GM13977 (cell line): ENCODE results near the gene PARD3B.

ENCODE experiments used
- DNase-seq: peaks from one replicate; pipeline ENCODE4 v3.0.0; 2012; ENCODE audit warnings: low spot score
- in situ Hi-C: fragments of 300-500 bp; cut with MboI; formaldehyde crosslinking; loops from one replicate; pipeline ENCODE4 v1.12.0; 2022; ENCODE audit warnings: low sequenced_read_pairs, low pct_unique_long_range_greater_than_20kb, mixed read lengths, inconsistent platforms; ENCODE audit not compliant: unreplicated experiment
- TF ChIP-seq, protein P1 (sequence below): IDR thresholded peaks from 2 replicates; pipeline ENCODE4 v1.5.1; 2012; ENCODE audit warnings: mild to moderate bottlenecking, control low read depth; ENCODE audit not compliant: insufficient read depth; ENCODE audit errors: extremely low read depth, missing control alignments

Gene PARD3B

DNA sequence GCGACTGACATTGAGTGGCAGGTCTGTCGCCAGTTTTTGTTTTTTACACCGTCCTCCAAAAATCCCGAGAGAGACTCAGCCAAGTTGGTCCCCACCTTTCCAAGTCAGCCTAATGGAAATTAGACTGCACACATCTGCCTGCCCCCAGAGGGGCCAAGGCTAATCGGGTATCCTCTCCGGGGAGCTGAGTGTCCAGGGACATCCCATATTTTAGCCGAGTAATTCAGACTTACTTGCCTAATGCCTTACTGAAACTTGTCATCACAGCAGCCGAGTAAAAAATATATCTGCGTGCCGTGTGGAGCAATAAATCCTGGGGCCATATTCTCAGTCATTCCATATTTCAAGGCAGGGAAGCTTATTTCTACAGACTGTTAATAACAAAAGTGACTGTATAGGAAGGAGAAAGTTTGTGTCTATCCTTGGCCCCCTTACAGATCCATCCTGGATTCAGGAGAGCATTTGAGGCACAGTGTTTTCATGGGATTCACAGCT is 1098.2 kb downstream of the PARD3B start:
- TF ChIP-seq, protein P1, sequence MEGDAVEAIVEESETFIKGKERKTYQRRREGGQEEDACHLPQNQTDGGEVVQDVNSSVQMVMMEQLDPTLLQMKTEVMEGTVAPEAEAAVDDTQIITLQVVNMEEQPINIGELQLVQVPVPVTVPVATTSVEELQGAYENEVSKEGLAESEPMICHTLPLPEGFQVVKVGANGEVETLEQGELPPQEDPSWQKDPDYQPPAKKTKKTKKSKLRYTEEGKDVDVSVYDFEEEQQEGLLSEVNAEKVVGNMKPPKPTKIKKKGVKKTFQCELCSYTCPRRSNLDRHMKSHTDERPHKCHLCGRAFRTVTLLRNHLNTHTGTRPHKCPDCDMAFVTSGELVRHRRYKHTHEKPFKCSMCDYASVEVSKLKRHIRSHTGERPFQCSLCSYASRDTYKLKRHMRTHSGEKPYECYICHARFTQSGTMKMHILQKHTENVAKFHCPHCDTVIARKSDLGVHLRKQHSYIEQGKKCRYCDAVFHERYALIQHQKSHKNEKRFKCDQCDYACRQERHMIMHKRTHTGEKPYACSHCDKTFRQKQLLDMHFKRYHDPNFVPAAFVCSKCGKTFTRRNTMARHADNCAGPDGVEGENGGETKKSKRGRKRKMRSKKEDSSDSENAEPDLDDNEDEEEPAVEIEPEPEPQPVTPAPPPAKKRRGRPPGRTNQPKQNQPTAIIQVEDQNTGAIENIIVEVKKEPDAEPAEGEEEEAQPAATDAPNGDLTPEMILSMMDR, result no peak
- DNase-seq, result no peak
- in situ Hi-C loops, result no loop called here

- TF ChIP-seq, protein P1, result no peak
- DNase-seq, result no peak
- in situ Hi-C loops, result no loop called here
Measured at GRCh38 chr2:205644018-205644417, 1098.7 kb downstream of the PARD3B start.

- DNase-seq, result peak; percentile 19
- TF ChIP-seq, protein P1, result no peak
- in situ Hi-C loops, result no loop called here
Measured at GRCh38 chr2:205646680-205647079, 1101.4 kb downstream of the PARD3B start.

DNA sequence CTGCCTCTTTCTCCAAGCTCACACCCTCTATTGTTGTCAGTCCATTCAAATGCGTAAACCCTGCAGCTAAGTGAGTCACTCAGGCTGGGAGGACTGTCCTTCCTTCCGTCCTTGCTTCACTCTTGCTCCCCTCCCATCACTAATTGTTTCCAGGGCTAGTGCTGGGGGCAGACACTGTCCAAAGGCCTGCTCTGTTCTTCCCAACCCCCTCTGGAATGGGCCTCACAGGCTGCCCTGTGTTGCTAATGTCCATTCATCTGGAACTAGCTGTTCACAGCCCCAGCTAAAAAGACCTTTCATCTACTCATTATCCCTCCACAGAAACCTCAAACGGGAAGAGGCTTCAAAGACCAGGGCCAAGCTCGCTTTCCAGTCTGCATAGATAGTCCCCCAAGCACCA is 1105.2 kb downstream of the PARD3B start:
- no peak for DNase-seq
- TF ChIP-seq, protein P1, result no peak
- in situ Hi-C loops, result no loop called here

DNA sequence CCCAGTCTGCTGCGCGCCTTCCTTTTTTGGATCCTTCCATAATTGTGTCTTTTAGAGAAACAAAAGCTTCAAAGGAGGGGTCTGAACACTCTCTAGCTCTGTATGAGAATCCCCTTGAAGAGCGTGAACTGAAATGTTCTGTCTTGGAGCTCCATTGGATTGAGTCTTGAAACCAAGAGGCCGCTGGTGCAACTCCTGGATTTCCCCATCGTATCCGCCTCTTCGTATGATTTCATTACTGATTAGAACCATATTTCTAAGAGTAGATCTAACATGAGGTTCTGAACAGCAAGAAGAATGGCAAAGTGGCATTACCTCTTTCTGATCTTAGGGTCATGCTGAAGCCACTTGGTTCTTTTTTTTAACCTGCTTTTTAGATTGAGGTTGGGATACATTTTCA is 1105.7 kb downstream of the PARD3B start:
- TF ChIP-seq, protein P1, result no peak
- DNase-seq, result no peak
- in situ Hi-C loops, result no loop called here

DNA sequence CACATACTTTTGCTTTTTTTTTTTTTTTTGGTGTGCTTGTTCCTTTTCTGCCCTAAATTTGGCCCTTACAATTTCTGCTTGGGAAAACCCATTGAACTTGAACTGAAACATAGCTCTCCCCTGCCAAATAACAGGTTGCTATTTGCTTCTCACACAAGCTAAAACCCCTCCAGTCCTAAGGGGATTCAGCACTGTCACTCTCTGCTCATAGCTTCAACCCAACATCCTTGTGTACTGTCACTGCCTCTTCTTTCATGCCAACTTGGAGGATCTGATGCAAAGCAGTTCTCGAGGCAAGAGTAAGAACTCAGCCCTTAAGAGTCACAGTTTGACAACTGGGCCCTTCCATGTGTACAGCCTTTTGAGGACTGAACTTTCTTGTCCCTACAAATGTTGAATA is 1106.4 kb downstream of the PARD3B start:
- TF ChIP-seq, protein P1, result no peak
- in situ Hi-C loops, result no loop called here
- DNase-seq, result no peak
